Stimulated activated effector memory CD8-positive, alpha-beta T cell treated with anti-CD3 and anti-CD28 coated beads, Interleukin-12 subunit alpha, Interleukin-12 subunit beta, amount 100 ng/mL, for 72 hours (primary cell): Measurements from ENCODE around the gene SYNJ1.
"Not testable (repeated sequence)": the region's sequence is repeated elsewhere in the genome, so short reads cannot be mapped to it uniquely, and the experiment has no call there.

Experiments used
- ATAC-seq: fragments of 150-1000 bp; cut with Tn5 transposase; 2 replicates; pipeline ENCODE4 v1.10.0; 2021
- DNase-seq, 2 donors: peaks; one replicate each; pipeline ENCODE4 v3.0.0; 2021 to 2022; ENCODE audit warnings: low spot score in 2 of 2
- H3K27ac Mint-ChIP-seq: one replicate; pipeline ENCODE4 v1.8.0; 2022; ENCODE audit warnings: mild to moderate bottlenecking, mixed read lengths
- H3K36me3 Mint-ChIP-seq: one replicate; pipeline ENCODE4 v1.8.0; 2022; ENCODE audit warnings: mild to moderate bottlenecking, mixed read lengths
- H3K4me1 Mint-ChIP-seq: one replicate; pipeline ENCODE4 v1.8.0; 2022; ENCODE audit warnings: mixed read lengths
- H3K4me3 Mint-ChIP-seq: one replicate; pipeline ENCODE4 v1.8.0; 2022; ENCODE audit warnings: mild to moderate bottlenecking, mixed read lengths
- H3K9me3 Mint-ChIP-seq: one replicate; pipeline ENCODE4 v1.8.0; 2022; ENCODE audit warnings: mixed read lengths

The SYNJ1 gene

DNA sequence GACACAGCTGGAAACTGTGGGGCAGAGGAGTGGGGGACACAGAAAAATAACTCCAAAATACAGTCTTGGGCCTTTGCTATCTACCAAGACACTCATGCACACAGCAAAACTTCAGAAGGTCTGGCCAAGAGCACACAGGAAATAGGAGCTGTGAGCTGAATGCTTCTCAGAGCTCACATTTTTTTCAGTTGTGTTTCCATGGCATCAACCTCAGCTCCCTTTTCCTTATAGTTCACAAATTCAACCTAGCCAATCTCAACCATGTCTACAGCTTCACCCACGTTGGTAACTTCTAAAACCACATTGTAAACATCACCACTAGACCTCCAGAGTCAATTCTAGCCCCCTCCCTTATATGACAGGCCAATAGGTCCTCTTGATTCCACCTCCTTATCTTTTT, 19.6 kb upstream of the SYNJ1 start:
- Mint-ChIP-seq H3K4me1 (peaks cover 11% of the 10 kb centered on the region), H3K9me3 (no peaks in the 10 kb centered on the region), H3K27ac (peak overlapping the region; percentile 77), H3K4me3 (no peak overlapping the region), H3K36me3 (peaks cover 100% of the 10 kb centered on the region)
- ATAC-seq: no peak
- DNase-seq: no peak

DNA sequence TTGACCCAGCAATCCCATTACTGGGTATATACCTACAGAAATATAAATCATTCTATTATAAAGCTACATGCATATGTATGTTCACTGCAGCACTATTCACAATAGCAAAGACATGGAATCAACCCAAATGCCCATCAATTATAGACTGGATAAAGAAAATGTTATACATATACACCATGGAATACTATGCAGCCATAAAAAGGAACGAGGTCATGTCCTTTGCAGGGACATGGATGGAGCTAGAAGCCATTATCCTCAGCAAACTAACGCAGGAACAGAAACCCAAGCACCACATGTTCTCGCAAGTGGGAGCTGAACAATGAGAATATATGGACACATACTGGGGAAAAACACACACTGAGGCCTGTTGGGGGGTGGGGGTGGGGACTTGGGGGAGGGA, 18.9 kb upstream of the SYNJ1 start:
- H3K9me3 Mint-ChIP-seq, H3K4me3 Mint-ChIP-seq, ATAC-seq, DNase-seq: not testable (repeated sequence)
- Mint-ChIP-seq H3K4me1 (peaks cover 11% of the 10 kb centered on the region), H3K36me3 (peaks cover 100% of the 10 kb centered on the region), H3K27ac (peak overlapping the region; percentile 77)

DNA sequence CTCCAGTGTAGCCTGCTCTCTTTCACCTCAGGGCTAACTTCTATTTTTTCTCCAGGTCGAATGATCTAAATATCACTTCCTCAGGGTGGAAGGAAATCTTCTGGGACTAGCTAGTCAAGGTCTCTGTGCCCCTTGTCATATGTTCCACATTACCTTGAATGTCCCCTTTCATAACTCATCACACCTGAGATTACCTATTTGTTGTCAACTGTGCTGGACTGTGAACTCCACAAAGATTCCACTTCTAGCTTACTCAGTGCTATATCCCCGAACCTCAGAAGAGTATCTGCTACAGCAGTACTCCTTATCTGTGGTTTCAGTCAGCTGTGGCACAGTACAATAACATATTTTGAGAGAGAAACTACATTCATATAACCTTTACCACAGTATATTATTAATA, 14.6 kb upstream of the SYNJ1 start:
- Mint-ChIP-seq H3K4me1 (peaks cover 6% of the 10 kb centered on the region), H3K27ac (peak overlapping the region; percentile 52), H3K36me3 (peaks cover 100% of the 10 kb centered on the region), H3K4me3 (no peak overlapping the region), H3K9me3 (no peaks in the 10 kb centered on the region)
- no peak for ATAC-seq
- no peak for DNase-seq

DNA sequence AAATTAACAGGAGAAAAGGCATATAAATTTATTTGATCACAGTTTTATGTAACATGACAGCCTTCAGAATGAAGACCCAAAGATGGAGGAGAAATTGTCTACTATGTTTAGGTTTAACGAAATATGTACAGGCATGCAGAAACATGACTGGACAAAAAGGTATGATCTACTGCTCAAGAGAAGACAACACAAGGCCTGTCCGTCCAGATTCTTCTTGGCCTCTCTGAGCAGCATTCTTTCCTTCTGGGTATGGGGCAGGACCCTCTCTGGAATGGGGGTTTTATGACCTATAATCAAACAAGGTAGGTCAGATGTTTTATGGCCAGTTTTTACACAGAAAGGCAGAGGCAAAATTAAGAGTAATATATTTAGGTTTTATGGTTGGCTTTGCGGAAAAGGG, 13.5 kb upstream of the SYNJ1 start:
- H3K4me3 Mint-ChIP-seq: no peak overlapping the region
- no peaks in the 10 kb centered on the region for H3K9me3 Mint-ChIP-seq
- ATAC-seq: no peak
- peaks cover 100% of the 10 kb centered on the region for H3K36me3 Mint-ChIP-seq
- no peak overlapping the region for H3K27ac Mint-ChIP-seq
- DNase-seq: no peak
- H3K4me1 Mint-ChIP-seq: no peaks in the 10 kb centered on the region

DNA sequence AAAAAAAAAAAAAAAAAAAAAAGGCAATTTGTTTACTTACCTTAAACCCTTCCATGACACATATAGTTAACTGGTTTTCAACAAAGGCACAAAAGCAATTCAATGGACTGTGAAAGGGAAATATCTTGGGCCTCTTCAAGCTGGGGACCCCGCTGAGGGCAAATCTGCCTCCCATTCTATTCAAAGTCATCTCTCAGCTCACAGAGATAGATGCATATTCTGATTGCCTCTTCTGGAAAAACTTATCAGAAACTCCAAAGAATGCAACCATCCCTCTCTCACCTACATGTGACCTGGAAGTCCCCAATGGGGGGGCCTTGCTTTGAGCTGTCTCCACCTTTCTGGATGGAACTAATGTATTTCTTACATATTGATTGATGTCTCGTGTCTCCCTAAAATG, 12.1 kb upstream of the SYNJ1 start:
- H3K27ac Mint-ChIP-seq: no peak overlapping the region
- peaks cover 7% of the 10 kb centered on the region for H3K4me1 Mint-ChIP-seq
- H3K9me3 Mint-ChIP-seq: no peaks in the 10 kb centered on the region
- DNase-seq (no peak), ATAC-seq (no peak)
- H3K4me3 Mint-ChIP-seq: no peak overlapping the region
- peaks cover 100% of the 10 kb centered on the region for H3K36me3 Mint-ChIP-seq

DNA sequence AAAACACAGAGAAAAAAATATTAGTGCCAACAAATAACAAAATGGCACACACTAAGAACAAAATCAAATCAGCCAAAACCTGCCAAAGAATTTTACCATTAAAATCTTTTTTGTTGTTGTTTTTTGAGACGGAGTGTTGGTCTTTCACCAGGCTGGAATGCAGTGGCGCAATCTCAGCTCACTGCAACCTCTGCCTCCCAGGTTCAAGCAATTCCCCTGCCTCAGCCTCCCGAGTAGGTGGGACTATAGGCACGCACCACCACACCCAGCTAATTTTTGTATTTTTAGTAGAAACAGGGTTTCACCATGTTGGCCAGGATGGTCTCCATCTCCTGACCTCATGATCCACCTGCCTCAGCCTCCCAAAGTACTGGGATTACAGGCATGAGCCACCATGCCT, 8.3 kb upstream of the SYNJ1 start:
- H3K4me1 Mint-ChIP-seq, H3K9me3 Mint-ChIP-seq, H3K27ac Mint-ChIP-seq, H3K4me3 Mint-ChIP-seq, DNase-seq, ATAC-seq: not testable (repeated sequence)
- peaks cover 85% of the 10 kb centered on the region for H3K36me3 Mint-ChIP-seq

DNA sequence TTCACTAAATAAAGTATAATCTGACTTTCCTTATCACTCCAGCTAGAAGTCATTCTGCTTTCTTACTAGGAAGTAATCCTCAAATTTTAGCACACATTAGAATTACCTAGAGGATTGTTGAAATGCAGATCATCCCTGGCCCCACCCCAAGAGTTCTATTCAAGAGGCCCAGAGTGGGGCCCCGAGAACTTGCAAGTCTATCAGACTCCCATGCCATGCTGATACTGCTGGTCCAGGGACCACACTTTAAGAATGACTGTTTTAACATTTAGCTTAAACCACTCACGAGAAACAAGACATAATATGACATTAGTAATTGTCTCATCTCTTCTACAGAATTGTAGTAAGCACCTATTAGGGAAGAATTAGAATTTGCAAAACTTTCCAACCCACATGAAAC, 7.7 kb upstream of the SYNJ1 start:
- Mint-ChIP-seq H3K4me3 (no peak overlapping the region), H3K4me1 (peaks cover 7% of the 10 kb centered on the region), H3K27ac (peak overlapping the region; percentile 58), H3K36me3 (peaks cover 79% of the 10 kb centered on the region), H3K9me3 (no peaks in the 10 kb centered on the region)
- DNase-seq: no peak
- peak; percentile 71 for ATAC-seq

DNA sequence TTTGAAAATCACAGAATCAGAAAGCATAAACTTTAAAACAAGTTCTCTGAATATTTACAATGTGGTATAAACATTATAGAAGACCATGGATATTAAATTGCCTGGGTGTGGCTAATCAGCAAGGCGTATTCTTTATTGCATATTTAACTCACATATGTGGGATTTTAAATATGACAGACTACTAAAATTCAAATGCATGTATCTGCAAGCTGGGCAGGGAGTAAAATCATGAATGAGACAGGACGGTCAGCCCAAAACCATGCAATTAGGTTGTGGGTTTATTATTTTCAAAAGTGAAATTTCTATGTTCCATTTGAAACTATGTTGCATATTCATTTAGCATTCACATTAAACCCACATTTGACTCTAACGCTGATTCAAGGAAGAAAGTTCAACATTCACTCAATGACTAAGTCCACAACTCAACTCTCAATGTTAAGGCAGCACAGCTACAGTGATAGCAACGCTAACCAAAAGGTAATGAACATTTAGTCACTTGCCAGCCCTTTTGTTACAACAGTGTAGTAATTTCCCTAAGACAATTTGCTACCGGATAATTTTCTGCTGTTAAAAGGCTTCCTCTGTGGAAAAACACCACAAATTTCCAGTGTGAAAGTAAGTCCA, 6.3 kb upstream of the SYNJ1 start:
- H3K4me3 Mint-ChIP-seq: no peak overlapping the region
- H3K4me1 Mint-ChIP-seq: peaks cover 7% of the 10 kb centered on the region
- no peak for DNase-seq
- H3K9me3 Mint-ChIP-seq: no peaks in the 10 kb centered on the region
- H3K27ac Mint-ChIP-seq: no peak overlapping the region
- H3K36me3 Mint-ChIP-seq: peaks cover 65% of the 10 kb centered on the region
- peak; percentile 91 for ATAC-seq

DNA sequence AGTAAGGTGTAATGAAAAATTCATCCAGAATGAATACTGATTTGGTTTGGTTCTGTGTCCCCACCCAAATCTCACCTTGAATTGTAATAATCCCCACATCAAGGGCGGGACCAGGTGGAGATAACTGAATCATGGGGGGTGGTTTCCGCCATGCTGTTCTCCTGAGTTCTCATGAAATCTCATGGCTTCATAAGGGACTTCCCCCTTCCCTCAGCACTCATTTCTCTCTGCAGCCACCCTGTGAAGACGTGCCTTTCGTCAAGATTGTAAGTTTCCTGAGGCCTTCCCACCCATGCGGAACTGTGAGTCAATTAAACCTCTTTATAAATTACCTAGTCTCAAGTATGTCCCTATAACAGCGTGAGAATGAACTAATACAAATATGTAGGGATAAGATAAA, 5.5 kb upstream of the SYNJ1 start:
- ATAC-seq: peak; percentile 47
- H3K4me3 Mint-ChIP-seq: no peak overlapping the region

DNA sequence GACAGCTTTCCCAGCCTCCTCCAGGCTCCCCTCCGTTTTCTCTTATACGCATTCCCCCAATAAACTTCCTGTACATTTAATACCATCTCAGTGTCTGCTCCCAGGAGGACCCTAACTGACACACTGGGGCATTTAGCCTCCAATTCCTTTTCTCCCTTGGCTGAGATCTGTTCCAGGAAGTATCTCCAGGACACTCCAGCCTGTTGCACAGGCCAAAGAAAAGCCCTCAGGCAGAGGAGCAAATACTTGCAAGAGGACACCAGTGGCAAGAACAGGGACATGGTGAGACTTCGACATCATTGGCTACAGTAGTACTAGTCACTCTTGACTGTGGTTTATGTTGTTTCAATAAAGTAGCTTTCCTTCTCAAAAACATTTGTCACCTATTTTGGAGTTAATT, 4.7 kb upstream of the SYNJ1 start:
- no peak overlapping the region for H3K27ac Mint-ChIP-seq
- DNase-seq: no peak
- peaks cover 55% of the 10 kb centered on the region for H3K36me3 Mint-ChIP-seq
- peaks cover 17% of the 10 kb centered on the region for H3K4me1 Mint-ChIP-seq
- no peak for ATAC-seq
- no peaks in the 10 kb centered on the region for H3K9me3 Mint-ChIP-seq
- H3K4me3 Mint-ChIP-seq: no peak overlapping the region

More for the DNA sequence above, 5.5 kb upstream of the SYNJ1 start:
- Mint-ChIP-seq H3K9me3 (no peaks in the 10 kb centered on the region), H3K36me3 (peaks cover 57% of the 10 kb centered on the region), H3K4me1 (peaks cover 13% of the 10 kb centered on the region), H3K27ac (no peak overlapping the region)
- no peak for DNase-seq

DNA sequence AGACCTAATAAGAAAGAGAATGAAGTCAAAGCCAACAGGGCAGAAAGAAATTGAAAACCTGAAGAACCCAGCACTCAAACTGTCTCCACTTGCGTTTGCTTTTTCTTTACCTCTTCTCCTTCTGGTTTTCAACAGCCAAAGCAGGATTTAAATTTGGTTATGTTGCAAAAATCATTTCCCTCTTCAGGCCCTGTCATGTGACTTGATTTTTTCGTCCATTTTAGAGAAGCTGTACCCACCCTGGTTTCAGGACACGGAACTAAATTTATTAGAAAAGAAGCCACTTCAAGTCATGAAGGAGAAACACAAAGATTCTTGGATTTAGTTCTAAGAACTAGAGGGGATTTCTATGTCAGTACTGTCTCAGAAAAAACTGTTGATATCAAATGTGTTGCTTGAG, 1.0 kb upstream of the SYNJ1 start:
- Mint-ChIP-seq H3K4me1 (peaks cover 14% of the 10 kb centered on the region), H3K4me3 (peak overlapping the region; percentile 92), H3K36me3 (peaks cover 37% of the 10 kb centered on the region), H3K27ac (no peak overlapping the region), H3K9me3 (no peaks in the 10 kb centered on the region)
- DNase-seq (no peak), ATAC-seq (no peak)

DNA sequence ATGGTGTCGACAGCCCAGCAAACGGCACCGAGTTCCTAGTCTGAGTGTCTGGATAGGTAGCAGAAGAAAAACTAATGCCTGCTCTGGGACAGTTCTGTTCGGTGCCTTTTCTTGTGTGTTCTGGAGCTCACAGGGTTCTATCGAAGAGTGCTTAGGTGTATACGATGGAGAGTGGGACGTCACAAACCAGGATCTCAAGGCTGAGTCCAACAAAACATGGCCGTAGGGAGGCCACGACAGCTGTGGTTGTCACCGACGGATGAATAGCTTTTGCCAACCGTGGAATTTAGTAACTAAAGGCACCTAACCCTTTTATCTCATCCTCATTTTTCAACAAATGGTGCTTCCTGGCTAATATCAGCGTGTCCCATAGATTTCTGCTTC, 635 bp upstream of the SYNJ1 start:
- no peaks in the 10 kb centered on the region for H3K9me3 Mint-ChIP-seq
- no peak for ATAC-seq
- peak overlapping the region; percentile 95 for H3K27ac Mint-ChIP-seq
- H3K4me3 Mint-ChIP-seq: peak overlapping the region; percentile 92
- DNase-seq: no peak
- peaks cover 18% of the 10 kb centered on the region for H3K4me1 Mint-ChIP-seq
- H3K36me3 Mint-ChIP-seq: peaks cover 37% of the 10 kb centered on the region

DNA sequence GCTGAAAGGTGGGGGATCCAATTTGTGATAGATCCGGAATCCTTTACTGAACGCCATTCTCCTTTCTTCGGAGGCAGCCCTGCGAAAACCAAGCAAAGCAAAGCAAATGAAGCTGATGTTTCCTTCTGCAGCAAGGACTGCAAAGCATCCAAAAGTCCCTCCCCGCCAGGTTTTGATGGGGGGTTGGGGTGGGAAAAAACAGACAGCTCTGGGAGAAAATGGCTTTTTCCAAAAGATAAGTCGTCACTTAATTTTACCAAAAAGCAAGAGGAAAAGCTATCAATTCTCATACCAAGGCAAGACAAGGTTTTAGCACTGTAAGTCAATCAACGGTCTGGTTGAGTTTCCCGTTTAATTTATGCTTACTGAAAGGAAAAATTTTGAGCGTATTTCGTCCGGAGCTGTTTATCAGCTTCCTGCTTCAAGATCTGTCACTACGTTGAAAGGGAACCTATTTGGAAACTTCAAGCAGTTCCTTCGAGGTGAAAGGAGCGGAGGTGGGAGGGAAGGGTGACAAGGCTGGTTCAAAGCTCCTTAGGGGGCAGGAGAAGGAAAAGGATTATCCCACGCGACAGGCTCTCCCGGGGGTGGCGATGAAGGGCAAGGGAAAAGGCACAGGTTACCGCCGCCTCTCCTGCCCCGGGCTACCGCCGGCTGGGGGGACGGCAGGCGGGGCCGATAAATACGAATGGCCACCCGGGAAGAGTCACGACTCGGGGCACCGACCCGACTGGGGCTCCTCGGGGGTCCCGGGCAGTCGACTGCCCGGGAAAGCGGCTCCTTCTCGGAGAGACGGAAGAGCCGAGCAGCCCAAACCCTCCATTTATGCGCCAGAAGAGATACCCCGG, 750 bp downstream of the SYNJ1 start:
- peaks cover 20% of the 10 kb centered on the region for H3K4me1 Mint-ChIP-seq
- H3K27ac Mint-ChIP-seq: peak overlapping the region; percentile 95

DNA sequence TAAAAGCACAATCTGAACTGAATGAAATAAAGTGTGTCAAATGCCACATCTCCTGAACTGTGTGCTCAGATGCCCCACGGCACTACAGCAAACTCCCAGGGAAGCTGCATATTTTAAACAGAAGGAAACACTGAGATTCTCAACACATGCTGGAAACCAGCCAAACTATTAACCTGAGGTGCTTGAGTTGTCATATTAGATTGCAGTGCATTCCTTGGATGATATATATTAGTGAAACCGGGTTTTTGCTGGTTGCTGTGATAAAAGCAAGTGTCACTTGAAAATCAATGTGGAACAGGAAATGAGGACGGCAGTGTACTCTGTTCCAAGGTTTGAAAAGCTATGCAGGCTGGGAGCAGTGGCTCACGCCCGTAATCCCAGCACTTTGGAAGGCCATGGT, 8.7 kb downstream of the SYNJ1 start:
- no peak for ATAC-seq
- Mint-ChIP-seq H3K4me3 (no peak overlapping the region), H3K9me3 (no peaks in the 10 kb centered on the region), H3K4me1 (peaks cover 27% of the 10 kb centered on the region), H3K36me3 (peaks cover 46% of the 10 kb centered on the region), H3K27ac (no peak overlapping the region)
- no peak for DNase-seq

More for the DNA sequence above, 750 bp downstream of the SYNJ1 start:
- Mint-ChIP-seq H3K4me3 (peak overlapping the region; percentile 92), H3K36me3 (peaks cover 41% of the 10 kb centered on the region), H3K9me3 (no peaks in the 10 kb centered on the region)
- ATAC-seq (peak; percentile 39), DNase-seq (peak; percentile 20 to 74)

DNA sequence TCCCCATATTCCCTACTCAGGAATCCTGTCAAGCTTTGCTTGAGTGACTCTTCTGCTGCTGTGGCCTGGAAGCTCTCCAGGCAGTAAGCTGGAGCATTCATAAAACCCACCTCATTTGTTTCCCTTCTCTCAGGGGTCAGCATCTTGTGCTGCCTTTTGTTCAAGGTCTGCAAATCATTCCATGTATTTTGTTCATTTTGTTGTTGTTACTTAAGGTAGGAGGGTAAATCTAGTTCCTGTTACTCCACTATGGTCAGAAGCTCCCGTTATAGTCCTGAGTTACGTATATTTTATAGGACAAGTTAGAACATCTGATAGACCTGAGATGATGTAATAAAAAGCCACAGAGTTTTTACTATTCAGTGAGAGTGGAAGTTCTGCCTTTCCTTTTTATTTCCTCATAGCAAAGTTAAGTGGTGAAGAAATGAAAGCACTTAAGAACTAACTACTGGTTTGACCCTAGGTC, 9.9 kb downstream of the SYNJ1 start:
- ATAC-seq (no peak), DNase-seq (no peak)
- Mint-ChIP-seq H3K9me3 (no peaks in the 10 kb centered on the region), H3K4me3 (no peak overlapping the region), H3K4me1 (peaks cover 21% of the 10 kb centered on the region), H3K36me3 (peaks cover 35% of the 10 kb centered on the region), H3K27ac (no peak overlapping the region)

DNA sequence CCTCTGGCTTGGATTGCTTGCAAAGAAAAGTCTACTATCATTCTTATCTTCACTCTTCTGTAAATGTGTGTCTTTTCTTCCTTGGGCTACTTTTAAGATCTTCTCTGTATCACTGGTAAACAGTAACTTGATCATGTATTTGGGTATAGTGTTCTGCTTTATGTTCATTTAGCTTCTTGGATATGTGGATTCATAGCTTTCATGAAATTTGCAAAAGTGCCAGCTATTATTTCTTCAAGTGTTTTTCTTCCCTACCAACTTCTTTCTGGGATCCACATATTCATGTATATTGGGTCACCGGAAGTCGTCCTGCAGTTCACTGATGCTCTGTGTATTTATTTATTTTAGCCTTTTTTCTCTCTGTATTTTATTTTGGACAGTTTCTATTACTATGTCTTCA, 11.3 kb downstream of the SYNJ1 start:
- ATAC-seq: no peak
- DNase-seq: no peak
- Mint-ChIP-seq H3K4me1 (peaks cover 21% of the 10 kb centered on the region), H3K9me3 (no peaks in the 10 kb centered on the region), H3K36me3 (peaks cover 28% of the 10 kb centered on the region), H3K27ac (no peak overlapping the region), H3K4me3 (no peak overlapping the region)
